OCI-M2 (cell line): ENCODE measurements around the gene HECTD2.
"Not testable (repeated sequence)": the region's sequence is repeated elsewhere in the genome, so short reads cannot be mapped to it uniquely, and the experiment has no call there.

Experiments
- DNase-seq: peaks from one replicate; lab custom pipeline; 2025; ENCODE audit not compliant: unreplicated experiment; lab: John Stamatoyannopoulos, UW

Gene HECTD2

GRCh38 chr10:91536111-91536510 lies 126.0 kb downstream of the HECTD2 start:
- DNase-seq: no peak

- no peak for DNase-seq
These were observed 126.6 kb downstream of the HECTD2 start for GRCh38 chr10:91536733-91537132.

GRCh38 chr10:91537614-91538383 lies 127.7 kb downstream of the HECTD2 start:
- no peak for DNase-seq

GRCh38 chr10:91539930-91540329 lies 129.8 kb downstream of the HECTD2 start:
- no peak for DNase-seq

GRCh38 chr10:91540733-91541132 lies 130.6 kb downstream of the HECTD2 start:
- DNase-seq: no peak

- DNase-seq: no peak
These were observed 131.3 kb downstream of the HECTD2 start for GRCh38 chr10:91541481-91541880.

GRCh38 chr10:91545384-91545783 lies 135.2 kb downstream of the HECTD2 start:
- DNase-seq: no peak

GRCh38 chr10:91545838-91546237 lies 135.7 kb downstream of the HECTD2 start:
- DNase-seq: no peak

- no peak for DNase-seq
These were observed 139.1 kb downstream of the HECTD2 start for GRCh38 chr10:91549262-91549661.

- DNase-seq: no peak
These were observed 139.9 kb downstream of the HECTD2 start for GRCh38 chr10:91550021-91550420.

GRCh38 chr10:91551856-91552255 lies 141.7 kb downstream of the HECTD2 start:
- peak; percentile 34 for DNase-seq

- no peak for DNase-seq
These were observed 142.3 kb downstream of the HECTD2 start for GRCh38 chr10:91552274-91553095.

GRCh38 chr10:91555455-91555854 lies 145.3 kb downstream of the HECTD2 start:
- DNase-seq: no peak

GRCh38 chr10:91556691-91557566 lies 146.8 kb downstream of the HECTD2 start:
- DNase-seq: no peak

- no peak for DNase-seq
These were observed 147.5 kb downstream of the HECTD2 start for GRCh38 chr10:91557651-91558111.

- DNase-seq: no peak
These were observed 148.3 kb downstream of the HECTD2 start for GRCh38 chr10:91558473-91558872.

- no peak for DNase-seq
These were observed 149.0 kb downstream of the HECTD2 start for GRCh38 chr10:91559169-91559568.

GRCh38 chr10:91559750-91560149 lies 149.6 kb downstream of the HECTD2 start:
- DNase-seq: no peak

- not testable (repeated sequence) for DNase-seq
These were observed 150.7 kb downstream of the HECTD2 start for GRCh38 chr10:91560827-91561226.

- no peak for DNase-seq
These were observed 152.9 kb downstream of the HECTD2 start for GRCh38 chr10:91562839-91563581.
